Posterior vena cava (tissue), 2 donors: ENCODE measurements around the gene S100A1. TPM values are rescaled to one million over a fixed set of nuclear protein-coding genes. Genes with fewer than 3 reads are reported as not detected.
A peak's percentile ranks its signal among the peaks of the same experiment; 100 is the strongest.
"Not testable (repeated sequence)": the region's sequence is repeated elsewhere in the genome, so short reads cannot be mapped to it uniquely, and the experiment has no call there.

ENCODE experiments used
- DNase-seq: peaks from one replicate; pipeline ENCODE4 v3.0.0-alpha.2; 2020; ENCODE audit warnings: low spot score
- intact Hi-C, 2 donors: fragments of 100-400 bp; cut with DNase I; formaldehyde crosslinking; loops; one replicate each; pipeline versions ENCODE4 v1.14.1 to v1.14.2; 2022 to 2023
- long read RNA-seq, 2 donors: library from polyadenylated mRNA; unstranded; transcript quantifications; one replicate each; pipeline ENCODE4 v2.0.0, GENCODE V29; 2020 to 2021
- total RNA-seq, 2 donors: library from RNA; stranded (reverse); fragmentation: NEBNext Ultra II Directional; extraction: Animal tissue kit (Norgen Biotek cat#: 25700); gene quantifications; one replicate each; pipeline ENCODE4 v1.2.1, GENCODE V29; 2021
- donor health status: DM: yes; HTN: yes; CAD: no.
- donor health status: DM: yes; HTN: yes; CAD: no.

Gene S100A1
- total RNA-seq: 1 to 10 TPM in 1 of 2 donors, under 1 TPM in 1; 0.74 to 1.8 TPM
- long read RNA-seq, donor 1: 0 reads
- long read RNA-seq, donor 2: 0 reads

GRCh38 chr1:153627715-153628626 is at the start of gene S100A1:
Gene S100A1 (plus strand): TSS chr1:153628434. CDS start chr1:153630522, 2,088 bp downstream.
- intact Hi-C loops: no loop called here
- no peak for DNase-seq

GRCh38 chr1:153578490-153578889 is 49.7 kb upstream of the S100A1 start:
- intact Hi-C loops: no loop called here
- DNase-seq: no peak

GRCh38 chr1:153578936-153579335 is 49.3 kb upstream of the S100A1 start:
- intact Hi-C loops: no loop called here
- peak; percentile 10 for DNase-seq

- DNase-seq: peak; percentile 51
Measured at GRCh38 chr1:153582836-153583235, 45.4 kb upstream of the S100A1 start.

GRCh38 chr1:153583514-153583913 is 44.7 kb upstream of the S100A1 start:
- DNase-seq, intact Hi-C loops: not testable (repeated sequence)

More at GRCh38 chr1:153582836-153583235, 45.4 kb upstream of the S100A1 start:
- intact Hi-C loops: not testable (repeated sequence)

- no peak for DNase-seq
- intact Hi-C loops: no loop called here
Measured at GRCh38 chr1:153583976-153584375, 44.3 kb upstream of the S100A1 start.

GRCh38 chr1:153585006-153585405 is 43.2 kb upstream of the S100A1 start:
- intact Hi-C loops: no loop called here
- DNase-seq: no peak

- intact Hi-C loops: no loop called here
- peak; percentile 29 for DNase-seq
Measured at GRCh38 chr1:153586347-153586746, 41.9 kb upstream of the S100A1 start.

- peak; percentile 5 for DNase-seq
- intact Hi-C loops: no loop called here
Measured at GRCh38 chr1:153587314-153587713, 40.9 kb upstream of the S100A1 start.

GRCh38 chr1:153588033-153588432 is 40.2 kb upstream of the S100A1 start:
- intact Hi-C loops: not testable (repeated sequence)
- DNase-seq: peak; percentile 32

- intact Hi-C loops: no loop called here
- no peak for DNase-seq
Measured at GRCh38 chr1:153588482-153588881, 39.8 kb upstream of the S100A1 start.

- intact Hi-C loops: no loop called here
Measured at GRCh38 chr1:153592748-153593147, 35.5 kb upstream of the S100A1 start.

GRCh38 chr1:153597206-153597605 is 31.0 kb upstream of the S100A1 start:
- DNase-seq: peak; percentile 34
- intact Hi-C loops: no loop called here

More at GRCh38 chr1:153592748-153593147, 35.5 kb upstream of the S100A1 start:
- no peak for DNase-seq

- intact Hi-C loops: no loop called here
- DNase-seq: peak; percentile 55
Measured at GRCh38 chr1:153598309-153599172, 29.7 kb upstream of the S100A1 start.

- intact Hi-C loops: no loop called here
- DNase-seq: no peak
Measured at GRCh38 chr1:153599847-153600246, 28.4 kb upstream of the S100A1 start.

- intact Hi-C loops: no loop called here
- DNase-seq: no peak
Measured at GRCh38 chr1:153602749-153603148, 25.5 kb upstream of the S100A1 start.

- intact Hi-C loops: no loop called here
- DNase-seq: no peak
Measured at GRCh38 chr1:153606194-153606593, 22.0 kb upstream of the S100A1 start.

GRCh38 chr1:153607381-153607780 is 20.9 kb upstream of the S100A1 start:
- no peak for DNase-seq
- intact Hi-C loops: no loop called here

GRCh38 chr1:153608089-153608682 is 20.0 kb upstream of the S100A1 start:
- DNase-seq: no peak
- intact Hi-C loops: no loop called here
